NCI-H1105 (cell line): Measurements from ENCODE around the gene TXNL4B.

Source experiments
- DNase-seq: peaks from one replicate; lab custom pipeline; 2025; lab: John Stamatoyannopoulos, UW

Gene TXNL4B

GRCh38 chr16:72093448-72094265, at the start of gene TXNL4B, which contains the start of gene DHX38:
TSS of gene TXNL4B (minus strand) at chr16:72093620. CDS start at chr16:72090749, 2,871 bp downstream.
TSS of gene DHX38 (plus strand) at chr16:72093847. CDS start at chr16:72096158, 2,311 bp downstream.
- DNase-seq, result peak; percentile 87

- DNase-seq, result no peak
Observed at GRCh38 chr16:72142476-72142875, 49.1 kb upstream of the TXNL4B start.

GRCh38 chr16:72139908-72140307, 46.5 kb upstream of the TXNL4B start:
- no peak for DNase-seq

- no peak for DNase-seq
Observed at GRCh38 chr16:72138064-72138572, 44.7 kb upstream of the TXNL4B start.

- no peak for DNase-seq
Observed at GRCh38 chr16:72137380-72138063, 44.1 kb upstream of the TXNL4B start.

GRCh38 chr16:72134507-72134906, 41.1 kb upstream of the TXNL4B start:
- DNase-seq, result no peak

- DNase-seq, result no peak
Observed at GRCh38 chr16:72132726-72133125, 39.3 kb upstream of the TXNL4B start.

- DNase-seq, result no peak
Observed at GRCh38 chr16:72131036-72131435, 37.6 kb upstream of the TXNL4B start.

- no peak for DNase-seq
Observed at GRCh38 chr16:72129976-72130656, 36.7 kb upstream of the TXNL4B start.

- DNase-seq, result no peak
Observed at GRCh38 chr16:72128701-72129100, 35.3 kb upstream of the TXNL4B start.

GRCh38 chr16:72126429-72126765, 33.0 kb upstream of the TXNL4B start:
- DNase-seq, result no peak

GRCh38 chr16:72125635-72126428, 32.4 kb upstream of the TXNL4B start:
- DNase-seq, result no peak

GRCh38 chr16:72124761-72125634, 31.6 kb upstream of the TXNL4B start:
- peak; percentile 20 for DNase-seq

- no peak for DNase-seq
Observed at GRCh38 chr16:72124148-72124547, 30.7 kb upstream of the TXNL4B start.

GRCh38 chr16:72123426-72123825, 30.0 kb upstream of the TXNL4B start:
- DNase-seq, result no peak

- DNase-seq, result no peak
Observed at GRCh38 chr16:72122916-72123315, 29.5 kb upstream of the TXNL4B start.

- DNase-seq, result no peak
Observed at GRCh38 chr16:72122308-72122707, 28.9 kb upstream of the TXNL4B start.

GRCh38 chr16:72120026-72120425, 26.6 kb upstream of the TXNL4B start:
- no peak for DNase-seq

- DNase-seq, result no peak
Observed at GRCh38 chr16:72113616-72113945, 20.2 kb upstream of the TXNL4B start.

GRCh38 chr16:72112906-72113615, 19.6 kb upstream of the TXNL4B start:
- no peak for DNase-seq
